Stimulated activated CD4-positive, alpha-beta T cell treated with anti-CD3 and anti-CD28 coated beads, Interleukin-12 subunit alpha, Interleukin-12 subunit beta, amount 100 ng/mL, for 24 hours (primary cell): ENCODE measurements around the gene SPATA21.
"Not testable (repeated sequence)": the region's sequence is repeated elsewhere in the genome, so short reads cannot be mapped to it uniquely, and the experiment has no call there.

Experiments used
- DNase-seq, 2 experiments: peaks; one replicate each; pipeline ENCODE4 v3.0.0-alpha.2; 2020; ENCODE audit warnings: low read depth in 2 of 2

The SPATA21 gene

DNA sequence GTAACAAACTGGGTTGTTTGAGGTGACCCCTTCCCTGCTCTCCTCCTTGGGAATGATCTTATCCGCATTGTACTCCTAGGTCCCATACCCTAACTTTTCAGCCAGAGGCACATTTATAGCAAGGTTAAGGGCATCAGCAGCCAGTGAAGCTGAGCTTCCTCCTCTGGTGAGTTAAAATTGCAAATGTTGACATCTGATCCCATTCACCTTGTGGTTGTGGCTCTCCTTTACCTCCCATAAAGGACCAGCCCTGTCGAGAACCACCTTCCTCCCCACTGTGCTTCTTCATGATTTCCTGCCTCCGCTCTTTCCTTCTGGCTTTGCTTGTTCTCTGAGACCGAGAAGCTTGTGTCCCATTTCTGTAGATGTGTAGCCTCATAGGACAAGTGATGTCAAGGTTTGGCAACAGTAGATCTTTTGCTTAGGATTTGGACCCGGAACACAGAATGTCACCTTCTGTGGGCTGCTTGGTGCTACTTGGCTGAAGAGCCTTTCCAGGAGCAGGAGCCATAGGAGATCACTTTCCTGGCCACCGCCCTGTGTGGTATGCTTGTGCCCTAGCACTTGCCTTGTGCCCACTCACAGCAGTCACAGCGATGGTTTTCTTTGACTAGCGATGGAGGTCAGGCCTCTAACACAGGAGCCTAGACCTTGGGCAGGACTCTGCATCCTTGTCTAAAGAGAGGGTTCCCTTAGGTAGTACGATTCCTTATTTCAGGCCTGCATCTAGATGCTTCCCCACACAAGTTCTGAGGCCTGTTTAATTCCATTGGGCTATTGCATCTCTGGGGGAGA lies 51.4 kb downstream of the SPATA21 start:
- DNase-seq, result no peak

DNA sequence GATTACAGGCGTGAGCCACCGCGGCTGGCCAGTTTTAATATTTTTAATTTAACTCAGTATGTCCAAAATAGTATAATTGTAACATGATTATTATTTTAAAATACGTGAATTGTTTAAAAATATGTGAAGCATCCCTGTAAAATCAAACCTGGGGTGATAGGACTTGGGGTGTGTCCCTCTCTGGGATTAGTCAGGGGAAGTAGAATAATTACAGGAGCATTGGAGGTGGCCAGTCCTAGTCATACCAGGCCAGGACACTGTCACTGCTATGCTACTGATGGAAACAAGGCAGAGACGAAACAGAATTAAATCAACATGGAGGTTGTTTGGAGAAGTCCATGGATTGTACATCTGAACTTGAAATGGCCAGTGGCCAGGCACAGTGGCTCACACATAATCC lies 53.3 kb downstream of the SPATA21 start:
- DNase-seq, result no peak

DNA sequence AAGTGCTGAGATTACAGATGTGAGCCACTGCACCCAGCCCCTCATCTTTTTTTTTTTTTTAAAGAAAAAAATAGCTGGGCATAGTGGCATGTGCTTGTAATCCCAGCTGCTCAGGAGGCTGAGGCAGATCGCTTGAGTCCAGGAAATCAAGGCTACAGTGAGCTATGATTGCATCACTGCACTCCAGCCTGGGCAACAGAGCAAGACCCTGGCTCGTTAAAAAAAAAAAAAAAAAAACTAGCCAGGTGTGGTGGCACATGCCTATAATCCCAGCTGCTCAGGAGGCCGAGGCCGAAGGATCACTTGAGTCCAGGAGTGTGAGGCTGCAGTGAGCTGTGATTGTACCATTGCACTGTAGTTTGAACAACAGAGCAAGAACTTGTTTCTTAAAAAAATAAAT lies 56.4 kb downstream of the SPATA21 start:
- DNase-seq, result no peak

DNA sequence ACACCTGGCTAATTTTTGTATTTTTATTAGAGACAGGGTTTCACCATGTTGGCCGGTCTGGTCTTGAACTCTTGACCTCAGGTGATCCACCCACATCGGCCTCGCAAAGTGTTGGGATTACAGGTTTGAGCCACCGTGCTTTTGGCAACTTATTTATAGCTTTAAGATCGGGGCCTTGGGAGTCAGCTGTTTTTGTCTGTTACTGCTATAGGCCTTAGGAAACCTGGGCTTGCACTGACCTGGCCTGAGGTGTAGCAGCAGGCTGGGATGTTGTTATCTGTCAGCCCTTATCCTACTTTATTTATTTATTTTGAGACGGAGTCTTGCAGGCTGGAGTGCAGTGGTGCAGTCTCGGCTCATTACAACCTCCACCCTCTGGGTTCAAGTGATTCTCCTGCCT lies 58.8 kb downstream of the SPATA21 start:
- DNase-seq, result no peak

DNA sequence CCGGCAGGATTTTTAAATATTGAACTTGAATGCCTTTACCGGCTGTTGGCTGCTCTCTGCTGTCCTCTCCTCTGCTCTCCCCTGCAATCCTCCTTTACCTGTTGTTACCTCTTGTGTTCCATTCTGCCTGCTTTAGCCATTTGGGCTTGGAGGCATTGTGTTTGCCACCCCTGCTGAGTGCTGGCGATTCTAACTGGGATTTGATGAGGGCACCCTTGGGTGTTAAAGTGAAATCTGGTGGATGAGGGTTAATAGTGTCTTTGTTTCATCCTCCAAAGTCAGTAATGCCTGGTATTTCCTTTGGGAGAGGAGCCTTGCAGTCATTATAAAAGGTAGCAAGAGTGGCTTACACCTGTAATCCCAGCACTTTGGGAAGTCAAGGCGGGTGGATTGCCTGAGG lies 60.3 kb downstream of the SPATA21 start:
- DNase-seq, result no peak

DNA sequence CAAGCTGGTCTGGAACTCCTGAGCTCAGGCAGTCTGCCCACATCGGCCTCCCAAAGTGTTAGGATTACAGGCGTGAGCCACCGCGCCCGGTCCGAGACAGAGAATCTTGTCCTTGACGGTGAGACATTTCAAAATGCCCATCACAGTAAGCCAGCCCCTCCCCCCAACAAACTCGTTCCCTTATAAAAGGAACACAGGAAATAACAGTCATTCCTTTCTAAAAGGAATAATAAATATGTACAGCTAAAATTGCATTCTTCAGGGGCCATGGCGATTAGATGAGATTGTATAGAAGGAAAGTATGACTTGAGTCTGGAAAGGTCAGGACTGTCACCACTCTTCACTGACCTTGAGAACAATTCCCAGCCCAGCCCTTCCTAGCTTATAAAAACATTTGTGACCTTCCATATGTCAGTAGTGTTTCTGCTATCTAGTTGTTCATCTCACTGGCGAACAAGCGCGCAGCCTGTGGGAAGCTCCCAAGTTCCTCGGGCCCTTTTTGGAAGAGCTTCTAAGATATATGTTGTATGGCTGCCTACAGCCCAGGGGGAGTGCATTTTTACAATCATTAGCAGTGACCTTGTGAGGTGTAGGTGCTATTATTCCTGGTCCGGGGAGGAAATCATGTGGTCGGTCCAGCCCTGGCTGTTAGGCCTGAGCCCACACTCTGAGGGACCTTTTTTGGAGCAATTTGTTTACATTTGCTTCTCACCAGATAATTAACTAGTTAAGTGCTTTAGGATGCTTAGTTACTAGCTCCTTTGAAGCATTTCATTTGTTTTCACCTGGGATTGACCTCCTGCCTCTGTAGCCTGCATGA lies 61.5 kb downstream of the SPATA21 start:
- DNase-seq, result no peak

DNA sequence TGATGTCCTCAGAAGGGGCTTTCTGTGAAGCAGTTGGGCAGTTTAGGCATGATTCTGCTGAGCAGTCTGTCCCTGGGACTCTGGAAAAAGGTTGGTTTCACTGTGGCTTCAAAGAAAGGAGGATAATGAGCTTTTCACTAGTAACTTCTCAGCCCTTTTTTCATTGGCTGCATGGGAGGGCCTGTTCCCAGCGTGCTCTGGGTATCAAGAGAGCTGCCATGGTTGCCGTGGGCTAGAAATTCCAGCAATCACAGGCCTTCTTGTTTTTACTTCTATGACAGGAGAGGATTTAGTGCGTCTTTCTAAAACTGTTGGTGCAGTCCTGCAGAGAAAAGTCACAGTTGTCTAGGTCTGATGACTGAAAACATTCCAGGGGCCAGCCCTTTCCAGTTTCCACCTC lies 63.0 kb downstream of the SPATA21 start:
- no peak for DNase-seq

DNA sequence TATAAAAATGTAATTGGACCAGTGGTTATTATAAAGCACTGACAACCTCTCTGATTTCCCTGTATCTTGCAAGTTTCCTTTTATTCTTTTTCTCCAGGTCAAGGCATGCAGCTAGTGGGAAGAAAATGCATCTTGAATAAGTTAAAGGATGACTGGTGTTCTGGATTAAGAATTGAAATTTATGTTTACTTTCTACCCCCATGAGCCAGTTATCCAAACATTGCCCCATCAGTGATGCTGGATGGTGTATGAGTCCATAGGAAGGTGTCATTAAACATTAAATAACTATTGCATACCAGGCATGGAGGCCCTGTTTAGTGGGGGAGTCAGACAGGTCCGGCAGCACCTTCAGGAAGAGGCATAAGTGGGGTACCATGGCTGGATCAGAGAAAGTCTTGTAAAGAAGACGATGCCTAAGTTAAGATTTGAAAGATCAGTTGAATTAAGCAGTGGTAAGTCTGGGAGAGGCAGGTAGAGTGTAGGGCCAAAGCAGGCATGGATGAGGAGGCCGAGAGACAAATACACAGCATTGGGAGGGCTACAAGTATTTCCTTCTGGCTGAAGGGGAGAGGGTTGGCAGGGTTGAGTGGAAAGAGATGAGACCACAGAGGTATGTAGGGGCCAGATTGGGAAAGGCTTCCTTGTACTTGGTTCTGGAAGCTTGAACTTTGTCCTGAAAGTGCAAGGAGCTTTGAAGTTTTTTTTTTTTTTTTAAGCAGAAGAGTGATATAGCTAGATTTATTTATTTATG lies 64.5 kb downstream of the SPATA21 start:
- no peak for DNase-seq

DNA sequence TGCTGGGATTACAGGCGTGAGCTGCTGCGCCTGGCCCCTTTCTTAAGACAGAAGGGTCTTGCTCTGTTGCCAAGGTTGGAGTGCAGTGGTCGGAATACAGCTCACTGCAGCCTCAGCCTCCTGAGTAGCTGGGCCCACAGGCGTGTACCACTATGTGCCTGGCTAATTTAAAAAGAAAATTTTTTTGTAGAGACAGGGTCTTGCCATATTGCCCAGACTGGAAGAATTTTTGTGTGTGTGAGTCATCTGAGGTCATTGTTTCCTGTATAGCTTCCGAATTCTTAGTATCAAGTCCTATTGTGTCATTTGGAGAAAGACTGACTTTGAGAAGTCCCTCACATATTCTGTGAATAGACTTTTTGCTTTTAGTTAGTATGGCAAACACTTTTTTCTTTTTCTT lies 65.5 kb downstream of the SPATA21 start:
- DNase-seq, result no peak

DNA sequence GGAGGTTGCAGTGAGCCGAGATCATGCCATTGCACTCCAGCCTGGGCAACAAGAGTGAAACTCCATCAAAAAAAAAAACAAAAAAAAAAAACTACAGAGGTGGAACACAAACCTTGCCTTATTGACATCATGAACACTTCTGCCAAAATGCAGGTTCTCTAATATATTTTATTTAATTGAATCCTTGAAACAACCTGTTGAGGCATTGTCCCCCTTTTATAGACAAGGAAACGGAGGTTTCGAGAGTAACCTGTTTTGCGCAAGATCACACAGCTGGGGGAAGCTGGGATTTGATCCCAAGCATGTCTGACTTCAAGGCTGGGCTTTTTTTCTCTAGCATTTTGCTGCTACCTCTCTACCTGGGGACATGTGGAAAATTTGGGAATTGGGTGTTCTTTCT lies 67.4 kb downstream of the SPATA21 start:
- no peak for DNase-seq

DNA sequence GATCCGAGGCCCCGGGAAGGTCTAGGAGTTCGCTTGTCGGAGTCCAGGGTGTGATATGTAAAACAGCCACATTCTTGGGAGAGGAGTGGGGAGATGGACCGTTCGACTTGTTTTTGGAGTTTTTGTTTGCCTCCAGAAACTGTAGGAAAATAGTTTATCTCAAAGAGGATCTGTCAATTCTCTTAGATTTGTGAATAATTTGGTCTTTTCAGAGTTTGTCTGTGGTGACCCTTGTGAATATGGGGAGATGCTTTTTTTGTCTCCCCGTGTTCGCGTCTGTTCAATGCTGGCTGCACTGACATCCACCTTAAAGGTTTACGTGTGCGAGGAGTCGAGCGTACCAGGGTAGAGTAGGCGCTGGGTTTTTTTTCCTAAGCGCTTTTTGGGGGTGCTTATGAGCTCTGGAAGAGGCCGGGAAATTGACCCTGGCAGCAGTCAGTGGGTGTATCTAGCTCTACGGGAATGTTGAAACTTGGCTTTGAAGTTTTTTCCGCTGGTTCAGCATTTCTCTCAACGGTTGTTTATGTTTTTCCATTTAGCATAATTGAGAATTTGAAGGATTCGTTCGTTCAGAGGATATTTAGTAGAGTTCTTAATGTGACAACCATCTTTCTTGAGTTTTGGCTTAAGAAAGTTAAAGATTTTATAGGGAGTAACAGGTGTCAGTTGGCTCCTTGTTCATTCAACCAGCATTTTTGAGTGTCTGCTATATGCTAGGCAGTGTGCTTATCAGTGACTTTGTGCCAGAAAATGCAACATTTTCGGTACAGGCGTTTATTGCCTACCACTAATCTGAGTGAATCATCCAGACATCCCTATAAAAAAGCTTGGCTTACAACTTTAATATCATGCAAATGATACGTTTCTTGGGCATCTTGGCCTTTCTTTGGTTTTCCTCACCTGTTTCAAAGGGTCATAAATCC lies 69.0 kb downstream of the SPATA21 start:
- DNase-seq, result no peak

DNA sequence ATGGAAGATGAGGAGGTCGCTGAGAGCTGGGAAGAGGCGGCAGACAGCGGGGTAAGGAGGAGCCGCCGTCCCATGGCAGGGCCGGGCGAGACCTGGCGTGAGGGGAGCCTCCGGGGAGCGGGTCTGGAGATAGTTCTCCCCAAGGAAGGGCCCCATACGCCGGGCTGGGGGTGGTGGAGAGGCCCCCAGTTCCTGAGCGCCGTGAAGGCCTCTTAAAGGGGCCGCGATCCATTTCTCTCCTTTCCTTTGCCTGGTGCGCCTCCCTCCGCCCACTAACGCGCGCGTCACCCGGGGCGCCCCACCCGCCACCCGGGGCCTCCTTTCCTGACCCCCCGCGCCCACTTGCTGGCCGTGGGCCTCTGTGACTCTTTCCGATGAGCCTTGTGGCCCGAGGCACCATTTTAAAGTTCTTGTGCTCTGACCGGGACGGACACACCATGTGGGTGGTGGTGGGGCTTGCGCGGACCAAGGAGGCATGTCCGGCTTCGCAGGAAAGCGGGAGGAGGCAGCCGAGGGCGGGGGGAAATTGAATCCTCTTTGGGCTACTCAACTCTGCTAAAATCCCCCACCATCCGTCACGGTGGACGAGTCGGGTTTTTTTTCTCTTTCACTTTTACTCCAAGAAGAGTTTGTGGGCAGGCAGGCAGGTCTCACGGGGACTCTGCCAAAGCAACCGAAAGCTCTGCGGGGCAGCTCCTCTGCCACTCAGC lies 69.8 kb downstream of the SPATA21 start:
- peak; percentile 72 to 76 for DNase-seq

DNA sequence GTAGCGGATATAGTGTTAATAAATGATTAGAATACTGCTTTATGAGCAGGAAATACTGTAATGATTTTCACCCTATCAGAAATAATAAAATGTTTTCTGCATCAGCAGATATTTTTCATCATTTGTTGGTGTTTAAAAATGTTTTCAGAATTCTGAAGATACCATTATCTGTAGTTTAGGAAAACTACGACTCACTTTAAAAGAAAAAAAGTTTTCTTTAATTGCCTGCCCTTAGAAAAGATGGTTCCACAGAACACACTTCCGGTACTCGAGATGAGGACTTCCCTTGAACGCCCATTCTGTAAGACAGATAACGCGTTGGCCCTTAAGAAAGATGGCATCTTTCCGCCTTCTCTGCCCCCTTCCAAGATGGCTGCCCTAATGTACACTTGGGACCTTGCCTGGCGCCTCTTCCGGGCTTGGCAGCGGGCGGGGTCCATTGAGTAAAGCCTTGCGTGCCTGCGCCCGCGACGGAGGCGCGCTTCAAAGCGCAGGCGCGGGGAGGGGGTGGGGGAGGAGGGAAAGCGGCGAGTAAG lies 70.4 kb downstream of the SPATA21 start, which contains the start of gene SZRD1:
Gene SZRD1, plus strand, starts transcription at position 521 of the 536 bp plus-strand sequence. CDS start 16 bp downstream, outside the sequence.
- peak; percentile 87 to 89 for DNase-seq

DNA sequence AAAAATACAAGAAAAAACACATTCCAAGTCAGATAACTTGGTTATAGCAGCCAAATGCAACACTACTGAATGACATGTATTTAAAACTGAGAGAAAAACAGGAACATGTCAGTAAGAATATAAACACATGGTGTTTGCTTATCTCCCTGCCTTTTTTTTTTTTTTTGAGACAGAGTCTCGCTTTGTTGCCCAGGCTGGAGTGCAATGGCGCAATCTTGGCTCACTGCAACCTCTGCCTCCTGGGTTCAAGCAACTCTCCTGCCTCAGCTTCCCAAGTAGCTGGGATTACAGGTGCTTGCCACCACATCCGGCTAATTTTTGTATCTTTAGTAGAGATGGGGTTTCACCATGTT lies 72.1 kb downstream of the SPATA21 start:
- DNase-seq, result not testable (repeated sequence)

DNA sequence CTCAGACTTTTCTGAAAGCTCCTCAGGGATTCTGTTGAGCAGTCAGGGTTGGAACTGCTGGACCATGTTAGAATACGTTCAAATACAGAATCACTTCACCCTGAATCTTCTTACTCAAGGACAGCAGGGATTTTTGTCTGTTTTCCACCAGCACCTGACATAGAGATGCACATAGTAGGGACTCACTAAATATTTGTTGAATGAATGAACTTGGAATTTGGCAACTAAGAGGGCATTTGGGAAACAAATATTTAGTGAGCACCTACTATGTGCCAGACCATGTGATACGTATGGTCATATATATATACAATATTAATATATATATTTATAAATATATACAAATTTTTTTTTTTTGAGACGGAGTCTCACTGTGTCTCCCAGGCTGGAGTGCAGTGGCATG lies 80.4 kb downstream of the SPATA21 start:
- DNase-seq, result no peak

DNA sequence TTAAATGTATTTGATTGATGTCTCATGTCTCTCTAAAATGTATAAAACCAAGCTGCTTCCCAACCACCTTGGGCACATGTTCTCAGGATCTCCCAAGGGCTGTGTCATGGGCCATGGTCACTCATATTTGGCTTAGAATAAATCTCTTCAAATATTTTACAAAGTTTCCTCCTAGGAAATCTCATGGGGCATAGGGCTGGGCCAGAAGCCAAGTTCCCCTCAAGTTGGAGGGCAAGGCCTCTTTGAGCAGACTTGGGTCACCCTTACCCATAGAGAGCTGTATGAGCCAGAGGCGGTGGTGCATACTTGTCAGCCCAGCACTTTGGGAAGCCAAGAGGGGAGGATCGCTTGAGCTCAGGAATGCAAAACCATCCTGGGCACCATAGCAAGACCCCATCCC lies 82.6 kb downstream of the SPATA21 start:
- no peak for DNase-seq

DNA sequence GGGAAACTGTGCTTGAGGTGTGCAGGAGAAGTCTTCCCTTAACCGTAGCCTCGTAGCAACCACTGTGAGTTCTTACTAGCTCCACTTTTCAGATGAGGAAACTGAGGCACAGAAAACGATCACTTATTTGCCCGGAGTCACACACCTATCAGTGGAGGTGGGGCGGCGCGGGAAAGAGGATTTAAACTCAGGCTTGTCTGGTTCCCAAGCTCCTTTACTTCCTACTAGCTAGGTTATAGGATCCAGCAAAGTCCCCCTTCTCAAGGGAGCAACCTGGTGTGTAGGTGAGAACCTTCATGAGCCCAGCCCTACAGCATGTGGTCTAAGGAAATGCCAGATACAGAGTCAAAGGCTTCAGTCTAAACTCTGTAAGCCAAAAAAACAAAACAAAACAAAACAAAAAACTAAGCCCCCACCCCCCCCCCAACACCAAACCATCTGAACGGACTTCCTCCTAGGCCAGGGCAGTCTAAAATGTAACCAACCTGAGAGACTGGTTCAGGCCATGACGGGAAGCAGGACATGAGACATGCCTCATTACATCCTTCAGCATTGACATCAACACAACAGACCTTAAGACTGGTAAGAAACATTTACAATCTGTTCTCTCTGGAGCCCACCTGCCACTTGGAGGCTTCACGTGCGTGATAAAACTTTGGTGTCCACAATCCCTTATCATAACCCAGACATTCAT lies 84.2 kb downstream of the SPATA21 start:
- no peak for DNase-seq

DNA sequence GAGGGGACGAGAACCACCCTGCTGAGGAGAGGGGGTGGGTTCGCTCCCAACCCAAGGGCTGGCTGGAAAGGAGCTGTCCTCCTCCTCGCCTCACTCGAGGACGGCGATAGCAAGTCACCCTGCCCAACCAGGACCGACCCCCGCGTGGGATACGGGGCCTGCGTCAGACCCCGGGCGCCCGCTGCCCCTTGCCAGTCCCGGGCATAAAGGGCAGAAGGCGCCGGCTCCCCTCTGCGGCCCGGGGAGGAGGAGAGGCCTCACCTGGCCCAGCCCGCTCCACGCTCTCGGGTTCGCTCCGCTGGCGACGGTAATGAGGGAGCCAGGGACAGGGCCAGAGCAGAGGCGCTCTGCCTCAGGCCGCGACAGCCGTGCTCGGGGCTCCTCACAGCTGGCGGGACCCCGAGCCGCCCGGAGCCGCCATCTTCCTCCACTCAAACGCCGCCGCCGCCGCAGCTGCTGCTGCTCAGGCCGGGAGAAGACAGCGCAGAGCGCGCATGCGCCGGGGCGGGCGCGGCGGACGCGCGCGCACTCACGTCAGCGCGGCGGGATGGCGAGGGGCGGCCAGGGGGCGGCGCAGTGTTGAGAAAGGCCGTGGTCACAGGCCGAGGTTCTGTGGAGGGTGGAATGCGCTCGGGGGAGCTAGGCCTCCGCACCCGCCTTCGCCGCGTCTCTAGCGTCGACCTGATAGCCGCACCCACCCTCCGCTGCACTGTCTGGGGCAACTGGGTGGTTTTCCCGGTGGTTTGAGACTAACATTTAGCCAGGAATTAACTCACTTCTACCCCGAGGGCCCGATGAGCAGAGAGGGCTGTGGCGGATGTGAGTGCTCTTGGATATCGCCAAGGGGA lies 85.0 kb downstream of the SPATA21 start, which contains the start of gene FBXO42:
Gene FBXO42, minus strand, starts transcription at position 487 of the 848 bp plus-strand sequence. CDS start 37,062 bp downstream, outside the sequence.
- DNase-seq, result peak; percentile 83
